SW 1271 (cell line): ENCODE data around the gene WDR73.
A peak's percentile ranks its signal among the peaks of the same experiment; 100 is the strongest.
"Not testable (repeated sequence)": the region's sequence is repeated elsewhere in the genome, so short reads cannot be mapped to it uniquely, and the experiment has no call there.

ENCODE experiments used
- DNase-seq, 2 experiments: peaks; one replicate each; lab custom pipeline; 2025; lab: John Stamatoyannopoulos, UW

WDR73 gene

DNA sequence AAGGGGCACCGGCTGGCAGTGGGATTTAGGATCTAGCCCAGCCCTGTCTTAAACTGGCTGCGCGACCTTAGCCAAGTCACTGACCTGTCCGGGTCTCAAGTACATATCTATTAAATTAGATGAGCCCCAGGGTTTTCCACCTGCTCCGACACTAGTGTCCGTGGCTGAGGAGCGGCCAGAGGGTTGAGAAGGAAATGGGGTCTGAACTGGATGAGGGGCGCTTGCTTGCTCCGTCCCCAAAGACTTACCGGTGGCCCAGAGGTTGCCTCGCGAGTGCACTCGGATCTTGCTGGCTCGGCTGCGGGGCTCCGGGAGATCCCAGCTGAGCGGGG lies 3.6 kb upstream of the WDR73 start:
- no peak for DNase-seq

DNA sequence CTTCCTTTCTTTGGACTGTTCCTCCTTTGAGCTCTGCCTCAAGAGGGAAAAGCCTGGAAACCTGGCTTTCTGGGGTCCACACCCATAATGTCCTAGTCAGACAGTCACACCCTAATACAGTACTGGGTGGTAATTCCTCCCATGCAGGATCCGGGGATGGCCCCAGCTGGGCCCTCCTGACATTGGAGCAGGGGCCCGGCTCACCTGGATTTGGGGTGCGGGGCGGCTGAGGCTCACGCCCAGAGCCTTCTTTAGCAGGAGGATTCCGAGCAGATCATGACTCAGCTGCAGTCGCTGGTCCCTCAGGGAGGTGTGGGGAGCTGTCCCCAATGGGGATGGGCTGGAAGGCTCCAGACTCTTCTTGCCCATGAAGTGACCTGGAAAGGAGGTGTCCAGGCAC lies 2.9 kb upstream of the WDR73 start:
- DNase-seq: no peak

DNA sequence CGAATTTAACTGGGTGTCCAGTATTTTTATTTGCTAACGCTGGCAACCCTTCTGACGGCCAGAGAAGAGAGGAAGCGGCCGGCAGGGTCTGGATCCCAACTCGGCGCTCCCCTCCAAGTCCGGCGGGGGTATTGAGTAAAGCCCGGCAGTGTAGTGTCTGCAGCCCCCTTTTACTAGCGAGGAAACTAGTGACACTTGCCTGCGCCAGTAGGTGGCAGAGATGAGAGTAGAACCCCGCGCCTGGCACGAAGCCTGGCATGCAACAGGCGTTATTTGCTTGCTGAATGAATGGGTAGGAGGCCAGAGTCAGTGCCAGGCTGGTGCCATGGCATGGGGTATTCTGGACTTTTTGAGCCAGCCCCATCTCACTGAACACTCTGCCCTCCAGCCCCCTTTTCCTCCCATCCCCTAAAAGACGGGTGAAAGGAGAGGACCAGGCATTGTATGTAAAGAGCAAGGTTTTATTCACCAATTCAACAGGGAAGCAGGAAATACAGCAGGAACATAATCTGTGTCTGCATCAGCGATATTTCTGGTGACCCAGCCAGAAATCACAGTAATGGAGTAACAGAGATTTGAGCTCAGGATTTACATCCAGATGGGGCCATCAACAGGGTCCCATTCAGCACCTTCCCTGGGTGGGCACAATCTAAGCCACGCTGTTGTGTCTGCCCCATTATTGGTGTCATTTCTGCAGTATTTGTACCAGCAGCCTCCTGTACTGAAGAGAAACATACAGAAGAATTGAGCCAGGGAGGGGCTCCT lies 788 bp upstream of the WDR73 start:
- DNase-seq: peak; percentile 75 to 86

DNA sequence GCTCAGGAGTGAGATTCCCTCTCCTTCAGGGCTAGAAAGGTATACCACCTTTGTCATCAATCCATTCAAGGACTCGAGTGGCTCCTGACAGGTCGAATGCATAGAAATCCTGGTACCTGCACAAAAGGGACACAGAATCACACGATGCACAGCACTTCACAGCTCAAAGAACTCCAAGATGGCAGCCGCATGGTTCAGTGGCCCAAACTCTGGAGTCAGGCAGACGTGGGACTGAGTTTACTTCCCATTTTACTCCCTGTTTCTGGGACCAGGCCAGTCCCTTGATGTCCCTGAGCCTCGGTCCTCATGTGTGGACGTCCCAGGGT lies 536 bp downstream of the WDR73 start:
- DNase-seq: no peak

DNA sequence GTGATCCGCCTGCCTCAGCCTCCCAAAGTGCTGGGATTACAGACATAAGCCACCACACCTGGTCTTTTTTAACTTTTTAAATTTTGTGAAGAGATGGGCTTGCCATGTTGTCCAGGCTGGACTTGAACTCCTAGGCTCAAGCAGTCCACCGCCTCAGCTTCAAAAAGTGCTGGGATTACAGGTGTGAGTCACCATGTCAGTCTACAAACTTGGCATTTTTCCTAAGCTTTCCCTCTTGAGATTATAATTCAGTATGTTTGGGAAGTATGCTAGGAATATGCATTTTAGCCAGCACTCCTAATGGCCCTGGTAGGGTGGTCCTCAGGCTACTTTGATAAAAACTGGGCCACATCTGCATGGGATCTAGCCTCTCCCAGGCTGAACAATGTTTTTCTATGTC lies 4.4 kb downstream of the WDR73 start:
- DNase-seq: no peak

DNA sequence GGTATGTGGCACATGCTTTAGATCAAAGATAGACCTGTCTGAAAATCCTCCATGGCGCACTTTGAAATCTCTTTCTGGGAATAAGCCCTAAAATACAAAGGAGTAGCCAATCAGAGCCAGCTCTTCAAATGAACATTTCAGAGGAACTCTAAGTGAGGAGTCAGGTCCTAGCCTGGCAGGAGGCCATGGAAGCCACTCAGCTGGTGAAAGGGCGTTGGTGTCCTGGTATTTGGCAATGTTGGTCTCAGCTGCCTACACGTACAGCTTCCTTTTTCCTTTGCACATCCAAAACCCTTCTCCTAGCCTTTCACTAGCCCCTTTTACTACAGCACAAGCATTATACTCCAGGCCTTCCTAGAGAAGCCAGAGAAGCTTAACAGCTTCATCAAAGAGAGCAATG lies 5.5 kb downstream of the WDR73 start:
- DNase-seq: no peak

DNA sequence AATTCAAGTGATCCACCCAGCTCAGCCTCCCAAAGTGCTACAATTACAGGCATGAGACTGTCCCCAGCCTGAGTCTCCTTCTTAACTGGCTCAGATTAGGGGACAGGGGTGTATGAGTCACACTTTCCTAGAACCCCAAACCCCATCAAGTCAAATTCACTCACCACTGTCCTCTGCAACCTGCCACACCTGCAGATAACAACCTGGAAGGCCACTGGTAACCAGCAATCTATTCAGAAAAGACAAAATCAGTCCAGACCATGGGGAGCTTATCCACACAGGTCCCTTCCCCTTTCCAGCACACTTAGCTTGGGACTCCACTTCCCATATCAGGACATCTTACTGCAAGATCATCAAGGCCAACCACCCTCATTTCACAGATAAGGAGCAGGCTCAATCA lies 6.4 kb downstream of the WDR73 start:
- DNase-seq: no peak

DNA sequence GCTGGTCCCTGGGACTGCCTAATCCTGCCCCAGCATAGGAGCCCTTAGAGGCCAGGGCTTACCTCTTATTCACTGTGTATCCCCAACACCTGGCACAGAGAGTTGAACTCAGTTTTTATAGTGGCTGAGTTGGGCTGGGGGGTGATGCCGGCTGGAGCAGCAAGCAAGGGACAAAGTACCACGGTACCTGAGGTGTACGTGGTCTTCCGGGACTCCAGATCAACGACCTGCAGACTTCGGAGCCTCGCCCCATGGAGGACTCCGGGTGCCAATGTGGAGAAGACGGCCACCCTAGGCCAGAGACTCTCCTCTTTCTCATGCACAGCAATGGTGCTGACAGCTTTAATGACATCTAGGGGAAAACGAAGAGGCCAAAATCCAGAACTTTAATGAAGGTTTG lies 8.1 kb downstream of the WDR73 start:
- DNase-seq: no peak

DNA sequence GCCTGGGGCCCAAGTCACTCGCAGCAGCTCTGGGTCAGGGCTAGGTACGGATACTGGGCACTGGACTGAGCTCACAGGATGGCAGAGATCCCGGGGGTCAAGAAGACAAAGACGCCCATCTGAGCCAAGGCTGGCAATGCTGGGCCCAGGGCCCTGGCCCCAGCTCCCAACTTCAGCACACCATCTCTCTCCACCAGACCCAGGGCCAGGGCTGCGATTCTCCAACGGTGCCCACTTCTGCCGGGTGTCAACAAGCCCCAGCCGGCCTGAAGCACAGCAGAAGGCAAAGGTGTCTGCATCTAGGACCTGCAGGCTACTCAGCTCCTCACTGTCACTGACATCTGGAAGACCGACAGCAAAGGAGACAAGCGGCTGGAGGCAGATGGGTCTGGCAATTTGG lies 8.6 kb downstream of the WDR73 start:
- DNase-seq: no peak

DNA sequence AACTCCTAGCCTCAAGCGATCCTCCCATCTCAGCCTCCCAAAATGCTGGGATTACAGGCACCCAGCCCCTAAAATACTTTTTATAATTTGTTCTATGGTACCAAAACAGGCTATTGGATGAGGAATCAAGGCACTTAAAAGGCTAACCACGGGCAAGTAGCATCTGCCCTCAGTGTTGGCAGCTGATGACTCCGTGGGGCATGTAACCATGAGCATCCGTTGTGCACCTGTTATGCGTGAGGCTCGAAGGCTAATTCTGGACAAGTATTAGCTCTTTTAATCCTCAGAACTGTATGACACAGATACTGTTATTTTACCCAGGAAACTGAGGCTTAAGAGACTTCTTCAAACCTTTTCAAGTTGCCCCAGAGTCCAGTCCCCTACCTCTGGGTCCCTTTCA lies 10.2 kb downstream of the WDR73 start:
- DNase-seq: no peak

DNA sequence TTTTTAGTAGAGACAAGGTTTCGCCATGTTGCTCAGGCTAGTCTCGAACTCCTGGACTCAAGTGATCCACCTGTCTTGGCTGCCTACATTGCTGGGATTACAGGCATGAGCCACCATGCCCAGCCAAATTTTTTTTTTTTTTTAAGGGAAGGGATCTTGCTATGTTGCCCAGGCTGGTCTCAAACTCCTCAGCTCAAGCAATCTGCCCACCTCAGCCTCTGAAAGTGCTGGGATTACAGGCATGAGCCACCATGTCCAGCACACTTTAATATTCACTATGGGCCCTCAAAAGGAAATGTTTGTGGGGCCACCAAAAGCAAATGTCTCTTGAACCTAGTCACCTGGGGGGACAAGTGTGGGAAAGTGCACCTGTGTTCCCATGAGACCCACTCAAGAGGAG lies 11.4 kb downstream of the WDR73 start:
- DNase-seq: not testable (repeated sequence)

DNA sequence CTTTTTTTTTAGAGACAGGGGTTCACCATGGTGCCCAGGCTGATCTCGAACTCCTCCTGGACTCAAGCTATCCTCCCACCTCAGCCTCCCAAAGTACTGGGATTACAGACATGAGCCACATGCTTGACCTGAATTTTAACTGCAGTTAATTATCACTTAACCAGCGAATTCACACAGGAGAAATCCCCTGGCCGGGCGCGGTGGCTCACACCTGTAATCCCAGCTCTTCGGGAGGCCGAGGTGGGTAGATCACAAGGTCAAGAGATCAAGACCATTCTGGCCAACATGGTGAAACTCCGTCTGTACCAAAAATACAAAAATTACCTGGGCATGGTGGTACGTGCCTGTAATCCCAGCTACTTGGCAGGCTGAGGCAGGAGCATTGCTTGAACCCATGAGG lies 12.2 kb downstream of the WDR73 start:
- not testable (repeated sequence) for DNase-seq

DNA sequence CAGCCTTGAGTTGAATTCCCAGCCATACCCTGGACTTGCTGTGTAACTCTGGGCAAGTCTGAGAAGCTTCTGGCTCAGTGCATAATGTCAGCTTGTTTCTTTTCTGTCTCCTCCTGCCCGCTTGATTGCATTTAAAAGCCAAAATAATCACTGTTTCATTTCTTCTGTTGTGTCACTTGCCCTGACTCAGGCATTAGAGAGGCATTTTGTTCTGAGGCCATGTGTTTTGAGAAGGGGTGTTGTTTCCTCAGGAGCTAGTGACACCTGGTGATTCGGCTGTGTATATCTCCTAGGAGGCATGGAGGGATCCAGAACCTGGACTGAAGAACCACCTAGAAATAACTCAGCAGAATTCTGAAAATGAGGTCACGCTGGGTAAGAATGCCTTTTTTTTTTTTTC lies 16.0 kb downstream of the WDR73 start:
- peak in 1 of 2 experiments; percentile 32 for DNase-seq

DNA sequence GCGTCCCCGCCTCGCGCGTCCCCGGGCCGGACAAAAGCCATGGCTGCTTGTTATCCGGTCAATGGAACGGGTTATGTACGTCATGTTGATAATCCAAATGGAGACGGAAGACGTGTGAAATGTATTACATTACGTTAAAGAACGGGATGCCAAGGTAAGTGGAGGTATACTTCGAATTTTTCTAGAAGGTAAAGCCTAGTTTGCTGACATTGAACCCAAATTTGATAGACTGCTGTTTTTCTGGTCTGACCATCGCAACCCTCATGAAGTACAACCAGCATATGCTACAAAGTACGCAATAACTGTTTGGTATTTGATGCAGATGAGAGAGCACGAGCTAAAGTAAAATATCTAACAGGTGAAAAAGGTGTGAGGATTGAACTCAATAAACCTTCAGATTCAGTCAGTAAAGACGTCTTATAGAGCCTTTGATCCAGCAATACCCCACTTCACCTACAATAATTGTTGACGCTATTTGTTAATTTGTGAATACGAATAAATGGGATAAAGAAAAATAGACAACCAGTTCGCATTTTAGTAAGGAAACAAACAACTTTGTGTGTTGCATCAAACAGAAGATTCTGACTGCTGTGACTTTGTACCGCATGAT lies 19.8 kb downstream of the WDR73 start:
- no peak for DNase-seq

DNA sequence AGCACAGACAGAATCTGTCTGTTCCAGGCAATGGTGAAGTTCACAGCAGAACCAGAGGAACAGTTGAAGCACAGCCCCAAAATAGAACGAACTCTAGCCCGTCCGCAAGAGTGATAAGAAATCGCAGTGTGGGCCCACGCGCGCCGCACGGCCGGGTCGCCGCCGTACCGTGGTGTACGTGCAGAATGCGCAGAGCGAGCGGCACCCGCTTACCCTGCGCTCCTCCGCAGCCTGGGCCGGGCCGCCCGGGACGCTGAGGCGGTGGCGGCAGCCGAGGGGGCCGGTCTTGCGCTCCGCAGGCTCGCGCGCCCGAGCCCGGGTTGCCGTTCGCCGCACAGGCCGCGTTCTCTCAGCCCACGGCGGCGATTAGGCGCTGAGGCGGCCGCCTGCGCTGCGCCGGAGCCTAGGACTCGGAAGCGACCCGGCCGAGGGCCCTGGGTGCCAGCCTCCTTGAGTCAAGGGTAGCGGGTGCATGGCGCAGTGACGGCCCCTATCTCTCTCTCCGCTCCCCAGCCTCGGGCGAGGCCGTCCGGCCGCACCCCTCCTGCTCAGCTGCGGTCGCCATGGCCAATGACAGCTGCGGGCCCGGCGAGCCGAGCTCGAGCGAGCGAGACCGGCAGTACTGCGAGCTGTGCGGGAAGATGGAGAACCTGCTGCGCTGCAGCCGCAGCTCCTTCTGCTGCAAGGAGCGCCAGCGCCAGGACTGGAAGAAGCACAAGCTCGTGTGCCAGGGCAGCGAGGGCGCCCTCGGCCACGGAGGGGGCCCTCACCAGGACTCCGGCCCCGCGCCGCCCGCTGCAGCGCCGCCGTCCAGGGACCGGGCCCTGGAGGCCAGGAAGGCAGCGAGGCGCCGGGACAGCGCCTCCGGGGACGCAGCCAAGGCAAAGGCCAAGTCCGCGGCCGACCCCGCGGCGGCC lies 20.5 kb downstream of the WDR73 start:
- DNase-seq: no peak

DNA sequence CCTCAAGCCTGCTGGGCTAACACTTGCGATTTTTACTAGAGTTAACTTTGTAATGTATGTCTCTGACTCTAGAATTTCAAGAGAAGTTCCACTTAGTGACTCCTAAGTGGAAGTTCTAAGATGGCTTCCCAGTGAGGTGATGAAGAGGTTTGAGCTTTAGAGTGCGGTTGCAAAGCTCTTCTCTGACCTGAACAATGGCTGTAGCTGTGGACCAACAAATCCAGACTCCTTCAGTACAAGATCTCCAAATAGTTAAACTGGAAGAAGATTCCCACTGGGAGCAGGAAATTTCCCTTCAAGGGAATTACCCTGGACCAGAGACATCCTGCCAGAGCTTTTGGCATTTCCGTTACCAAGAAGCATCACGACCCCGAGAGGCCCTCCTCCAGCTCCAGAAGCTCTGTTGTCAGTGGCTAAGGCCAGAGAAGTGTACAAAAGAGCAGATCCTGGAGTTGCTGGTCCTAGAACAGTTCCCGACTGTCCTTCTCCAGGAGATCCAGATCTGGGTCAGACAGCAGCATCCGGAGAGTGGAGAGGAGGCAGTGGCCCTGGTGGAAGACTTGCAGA lies 22.3 kb downstream of the WDR73 start:
- no peak for DNase-seq

DNA sequence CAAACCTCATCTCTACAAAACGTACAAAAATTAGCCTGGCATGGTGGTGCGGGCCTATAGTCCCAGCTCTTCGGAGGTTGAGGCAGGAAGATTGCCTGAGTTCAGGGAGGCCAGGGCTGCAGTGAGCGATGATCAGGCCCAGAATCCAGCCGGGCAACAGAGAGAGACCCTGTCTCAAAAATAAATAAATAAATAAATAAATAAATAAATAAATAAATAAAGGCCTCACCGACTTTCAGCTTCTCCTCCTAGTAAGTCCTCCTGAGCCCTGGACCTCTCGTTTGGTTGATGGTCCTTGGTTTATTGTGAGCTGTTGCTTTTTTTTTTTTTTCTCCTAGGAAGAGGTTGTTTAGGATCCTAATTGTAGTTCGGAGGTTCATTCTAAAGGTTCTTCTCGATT lies 25.1 kb downstream of the WDR73 start:
- no peak for DNase-seq

DNA sequence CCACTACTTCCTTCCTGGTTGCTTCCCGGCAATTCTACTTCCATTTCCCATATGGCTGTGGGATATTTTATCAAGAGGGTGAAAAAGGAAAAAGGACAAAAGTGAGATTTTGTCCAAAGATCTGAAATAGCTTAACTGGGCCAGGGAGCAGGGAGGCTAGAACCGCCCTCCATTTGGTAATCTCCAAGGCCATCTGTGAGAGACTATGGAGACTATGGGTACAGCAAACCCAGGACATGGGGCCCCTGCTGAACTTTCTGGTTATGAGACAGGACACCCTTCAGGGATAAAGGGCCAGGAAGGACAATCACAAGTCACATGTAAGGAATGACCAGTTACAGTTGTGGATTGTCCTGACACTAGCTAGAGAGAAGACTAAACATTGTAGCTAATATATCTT lies 29.0 kb downstream of the WDR73 start:
- no peak for DNase-seq

DNA sequence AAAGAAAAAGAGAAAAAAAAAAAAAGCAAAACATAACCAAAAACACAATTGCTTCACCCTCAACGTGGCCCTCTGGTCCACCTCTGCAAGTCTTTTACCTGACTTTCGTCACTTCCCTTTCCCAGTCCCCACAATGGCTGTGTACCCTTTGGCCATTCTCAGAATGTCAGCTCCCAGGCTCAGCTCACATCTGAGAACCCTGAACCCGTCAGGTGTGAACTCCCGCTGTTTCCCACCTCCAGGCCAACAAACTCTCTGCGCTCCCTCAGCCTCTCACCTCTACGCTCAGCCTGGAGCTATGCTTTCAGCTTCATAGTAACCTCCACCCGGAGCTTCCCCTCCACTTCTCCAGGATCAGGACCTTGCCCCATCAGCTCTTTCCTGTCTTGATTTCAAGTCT lies 29.7 kb downstream of the WDR73 start:
- DNase-seq: no peak

DNA sequence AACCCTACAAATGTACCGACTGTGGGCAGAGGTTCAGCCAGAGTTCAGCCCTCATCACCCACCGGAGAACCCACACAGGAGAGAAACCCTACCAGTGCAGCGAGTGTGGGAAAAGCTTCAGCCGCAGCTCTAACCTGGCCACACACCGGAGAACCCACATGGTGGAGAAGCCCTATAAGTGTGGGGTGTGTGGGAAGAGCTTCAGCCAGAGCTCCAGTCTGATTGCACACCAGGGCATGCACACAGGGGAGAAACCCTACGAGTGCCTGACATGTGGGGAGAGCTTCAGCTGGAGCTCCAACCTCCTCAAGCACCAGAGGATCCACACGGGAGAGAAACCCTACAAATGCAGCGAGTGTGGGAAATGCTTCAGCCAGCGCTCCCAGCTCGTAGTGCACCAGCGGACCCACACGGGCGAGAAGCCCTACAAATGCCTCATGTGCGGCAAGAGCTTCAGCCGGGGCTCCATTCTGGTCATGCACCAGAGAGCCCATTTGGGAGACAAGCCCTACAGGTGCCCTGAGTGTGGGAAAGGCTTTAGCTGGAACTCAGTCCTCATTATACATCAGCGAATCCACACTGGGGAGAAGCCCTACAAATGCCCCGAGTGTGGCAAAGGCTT lies 32.6 kb downstream of the WDR73 start:
- DNase-seq: no peak

DNA sequence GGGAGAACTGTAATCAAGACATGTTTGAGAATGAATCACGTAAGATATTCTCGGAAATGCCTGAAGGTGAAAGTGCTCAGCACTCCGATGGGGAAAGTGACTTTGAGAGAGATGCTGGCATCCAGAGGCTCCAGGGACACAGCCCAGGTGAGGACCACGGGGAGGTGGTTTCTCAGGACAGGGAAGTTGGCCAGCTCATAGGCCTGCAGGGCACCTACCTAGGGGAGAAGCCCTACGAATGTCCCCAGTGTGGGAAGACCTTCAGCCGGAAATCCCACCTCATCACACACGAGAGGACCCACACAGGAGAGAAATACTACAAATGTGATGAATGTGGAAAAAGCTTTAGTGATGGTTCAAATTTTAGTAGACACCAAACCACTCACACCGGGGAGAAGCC lies 33.5 kb downstream of the WDR73 start:
- no peak for DNase-seq

DNA sequence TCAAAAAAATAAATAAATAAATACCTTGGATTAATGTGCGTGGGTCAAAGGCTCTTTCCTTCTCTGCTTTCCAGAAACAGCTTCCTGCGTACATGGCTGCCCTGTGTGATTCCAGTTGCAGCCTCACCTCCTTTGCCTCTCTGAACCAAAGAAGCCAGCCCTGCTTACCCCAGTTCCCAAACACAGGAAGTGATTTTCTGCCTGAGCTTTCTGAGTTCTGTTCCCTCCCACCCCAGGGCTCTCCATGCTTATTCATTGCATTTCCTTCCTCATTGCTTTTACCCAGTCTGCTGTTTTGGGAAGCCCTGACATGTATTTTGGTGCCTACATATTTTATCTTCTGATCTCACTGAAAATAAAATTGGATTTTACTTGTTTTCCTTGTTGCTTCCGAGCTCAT lies 37.8 kb downstream of the WDR73 start:
- DNase-seq: no peak

DNA sequence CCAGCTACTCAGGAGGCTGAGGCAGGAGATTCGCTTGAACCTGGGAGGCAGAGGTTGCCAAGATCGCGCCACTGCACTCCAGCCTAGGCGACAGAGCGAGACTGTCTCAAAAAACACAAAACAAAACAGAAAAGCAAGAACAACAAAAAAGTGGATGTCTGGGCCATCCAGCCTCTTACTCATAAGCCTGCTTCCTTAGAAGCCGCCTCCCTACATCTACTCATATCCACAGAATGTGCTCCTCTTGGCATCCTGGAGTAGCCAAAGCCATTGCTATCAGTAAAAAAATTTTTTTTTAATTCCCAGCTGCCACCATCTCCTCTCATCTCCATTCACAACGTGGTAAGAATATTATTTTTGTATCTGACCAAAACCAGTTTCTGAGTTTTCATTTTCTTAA lies 42.5 kb downstream of the WDR73 start:
- DNase-seq: no peak
